ENCODE measurements around the gene EDIL3. TPM values are rescaled to one million over a fixed set of nuclear protein-coding genes. Genes with fewer than 3 reads are reported as not detected.
"Not testable (repeated sequence)": the region's sequence is repeated elsewhere in the genome, so short reads cannot be mapped to it uniquely, and the experiment has no call there.

Gene EDIL3
- total and polyA plus RNA-seq, 9 of the 15 experiments (the other 6 are each of a cell fraction or from before 2014, with no cell fraction given): 0.09 TPM; not detected in 8

DNA sequence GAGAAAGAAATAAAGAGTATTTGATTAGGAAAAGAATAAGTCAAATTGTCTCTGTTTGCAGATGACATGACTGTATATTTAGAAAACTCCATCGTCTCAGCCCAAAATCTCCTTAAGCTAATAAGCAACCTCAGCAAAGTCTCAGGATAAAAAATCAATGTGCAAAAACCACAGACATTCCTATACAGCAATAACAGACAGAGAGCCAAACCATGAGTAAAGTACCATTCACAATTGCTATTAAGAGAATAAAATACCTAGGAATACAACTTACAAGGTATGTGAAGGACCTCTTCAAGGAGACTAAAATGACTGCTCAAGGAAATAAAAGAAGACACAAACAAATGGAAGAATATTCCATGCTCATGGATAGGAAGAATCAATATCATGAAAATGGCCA lies 66.9 kb downstream of the EDIL3 start:
- H2AFZ ChIP-seq (ENCODE audit: low read depth, low read length); H3K27me3 ChIP-seq (ENCODE audit: control insufficient read depth in 2 of 2, insufficient read depth in 2 of 2, low read length in 2 of 2); H3K27ac ChIP-seq (ENCODE audit: extremely low read depth, low read depth, low read length); intact Hi-C loops (cut with micrococcal nuclease); H3K79me2 ChIP-seq (ENCODE audit: control insufficient read depth, insufficient read depth, low read length); H3K9me1 ChIP-seq (ENCODE audit: control insufficient read depth, insufficient read depth, low read length); H3K9me3 ChIP-seq (replicated peaks; ENCODE audit: control insufficient read depth, insufficient read depth, low read depth, low read length); DNase-seq (ENCODE audit: extremely low read depth in 1 of 4, low spot score in 3 of 4); H3K4me3 ChIP-seq; POLR2A ChIA-PET; BruUV-seq (replicated peaks); H3K9ac ChIP-seq (ENCODE audit: insufficient read depth in 1 of 2, low read depth in 2 of 2, low read length in 2 of 2); in situ Hi-C loops (cut with MboI); H3K4me2 ChIP-seq (ENCODE audit: insufficient read depth, low read length); H4K20me1 ChIP-seq (replicated peaks; ENCODE audit: control insufficient read depth, insufficient read depth, low read length); CTCF ChIA-PET (ENCODE audit: low intra/inter-chr PET ratio); FAIRE-seq; H3K36me3 ChIP-seq (ENCODE audit: control insufficient read depth, insufficient read depth, low read length); ATAC-seq; H3K4me1 ChIP-seq (replicated peaks in 1 of 2; ENCODE audit: control insufficient read depth in 2 of 2, insufficient read depth in 2 of 2, low read length in 2 of 2): not testable (repeated sequence)
- WGBS (ENCODE audit: insufficient coverage, low coverage, missing lambda C conversion rate): 0% methylated on average over 1 of the region's 1 CpG

DNA sequence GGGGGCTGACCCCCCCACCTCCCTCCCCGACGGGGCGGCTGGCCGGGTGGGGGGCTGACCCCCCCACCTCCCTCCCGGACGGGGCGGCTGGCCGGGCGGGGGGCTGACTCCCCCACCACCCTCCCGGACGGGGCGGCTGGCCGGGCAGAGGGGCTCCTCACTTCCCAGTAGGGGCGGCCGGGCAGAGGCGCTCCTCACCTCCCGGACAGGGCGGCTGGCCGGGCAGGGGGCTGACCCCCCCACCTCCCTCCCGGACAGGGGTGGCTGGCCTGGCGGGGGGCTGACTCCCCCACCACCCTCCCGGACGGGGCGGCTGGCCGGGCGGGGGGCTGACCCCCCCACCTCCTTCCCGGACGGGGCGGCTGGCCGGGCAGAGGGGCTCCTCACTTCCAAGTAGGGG lies 72.4 kb downstream of the EDIL3 start:
- H3K36me3 ChIP-seq (ENCODE audit: control insufficient read depth, insufficient read depth, low read length); H3K27ac ChIP-seq (ENCODE audit: extremely low read depth, low read depth, low read length); CTCF ChIA-PET (ENCODE audit: low intra/inter-chr PET ratio); H3K4me1 ChIP-seq (replicated peaks in 1 of 2; ENCODE audit: control insufficient read depth in 2 of 2, insufficient read depth in 2 of 2, low read length in 2 of 2); H3K9me3 ChIP-seq (replicated peaks; ENCODE audit: control insufficient read depth, insufficient read depth, low read depth, low read length); BruUV-seq (replicated peaks); in situ Hi-C loops (cut with MboI); FAIRE-seq; POLR2A ChIA-PET; H4K20me1 ChIP-seq (replicated peaks; ENCODE audit: control insufficient read depth, insufficient read depth, low read length); H3K4me3 ChIP-seq; DNase-seq (ENCODE audit: extremely low read depth in 1 of 4, low spot score in 3 of 4); H3K79me2 ChIP-seq (ENCODE audit: control insufficient read depth, insufficient read depth, low read length); H3K9me1 ChIP-seq (ENCODE audit: control insufficient read depth, insufficient read depth, low read length); intact Hi-C loops (cut with micrococcal nuclease); H3K9ac ChIP-seq (ENCODE audit: insufficient read depth in 1 of 2, low read depth in 2 of 2, low read length in 2 of 2); H3K4me2 ChIP-seq (ENCODE audit: insufficient read depth, low read length); H3K27me3 ChIP-seq (ENCODE audit: control insufficient read depth in 2 of 2, insufficient read depth in 2 of 2, low read length in 2 of 2); ATAC-seq; H2AFZ ChIP-seq (ENCODE audit: low read depth, low read length): not testable (repeated sequence)
- WGBS (ENCODE audit: insufficient coverage, low coverage, missing lambda C conversion rate): no CpG with 5 or more reads among the region's 30 CpGs

DNA sequence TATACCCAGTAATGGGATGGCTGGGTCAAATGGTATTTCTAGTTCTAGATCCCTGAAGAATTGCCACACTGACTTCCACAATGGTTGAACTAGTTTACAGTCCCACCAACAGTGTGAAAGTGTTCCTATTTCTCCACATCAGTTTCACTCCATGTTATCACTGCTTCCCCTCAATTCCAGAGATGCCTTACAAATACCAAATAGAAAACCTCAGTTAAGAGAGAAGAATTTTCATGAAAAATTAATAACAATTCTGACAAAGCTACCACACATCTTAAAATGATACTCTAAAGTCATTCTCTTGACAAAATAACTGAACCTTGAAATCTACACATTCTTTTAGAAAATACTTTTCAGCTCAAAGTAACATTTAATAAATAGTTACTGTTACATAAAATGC lies 74.8 kb downstream of the EDIL3 start:
- BruUV-seq (replicated peaks); H3K27ac ChIP-seq (ENCODE audit: extremely low read depth, low read depth, low read length); H3K9me3 ChIP-seq (replicated peaks; ENCODE audit: control insufficient read depth, insufficient read depth, low read depth, low read length); H3K4me1 ChIP-seq (replicated peaks in 1 of 2; ENCODE audit: control insufficient read depth in 2 of 2, insufficient read depth in 2 of 2, low read length in 2 of 2); H3K4me3 ChIP-seq; POLR2A ChIA-PET; H3K9ac ChIP-seq (ENCODE audit: insufficient read depth in 1 of 2, low read depth in 2 of 2, low read length in 2 of 2); in situ Hi-C loops (cut with MboI); H3K36me3 ChIP-seq (ENCODE audit: control insufficient read depth, insufficient read depth, low read length); DNase-seq (ENCODE audit: extremely low read depth in 1 of 4, low spot score in 3 of 4); ATAC-seq; H3K27me3 ChIP-seq (ENCODE audit: control insufficient read depth in 2 of 2, insufficient read depth in 2 of 2, low read length in 2 of 2); CTCF ChIA-PET (ENCODE audit: low intra/inter-chr PET ratio); FAIRE-seq; H3K9me1 ChIP-seq (ENCODE audit: control insufficient read depth, insufficient read depth, low read length); H4K20me1 ChIP-seq (replicated peaks; ENCODE audit: control insufficient read depth, insufficient read depth, low read length); H3K4me2 ChIP-seq (ENCODE audit: insufficient read depth, low read length); H2AFZ ChIP-seq (ENCODE audit: low read depth, low read length); H3K79me2 ChIP-seq (ENCODE audit: control insufficient read depth, insufficient read depth, low read length); intact Hi-C loops (cut with micrococcal nuclease): not testable (repeated sequence)

All from K562 (cell line).